Measurements from ENCODE around the gene LMO1.

- TF ChIP-seq CTCF (conservative IDR thresholded peaks at IDR 0.05; ENCODE audit: low read length) (0 out of 2 replicates have a peak, but pooled peaks have one; percentile 3), EZH2phosphoT487 (IDR thresholded peaks at IDR 0.05; ENCODE audit: borderline replicate concordance) (no peak)
Measured at GRCh38 chr11:8192896-8193209, 70.8 kb downstream of the LMO1 start.

Data from Loucy (cell line).